Neural progenitor cell (in vitro differentiated cells): ENCODE results near the gene EPHA4. TPM values are rescaled to one million over a fixed set of nuclear protein-coding genes. Genes with fewer than 3 reads are reported as not detected.

Source experiments
- DNase-seq: peaks from one replicate; pipeline ENCODE4 v3.0.0-alpha.2; 2016; ENCODE audit warnings: low spot score
- H2AFZ ChIP-seq: fragments of 200-600 bp; sonication (generic); replicated peaks from 2 replicates; pipeline ENCODE4 v1.6.1; 2016; ENCODE audit warnings: antibody characterized with exemption
- H3F3A ChIP-seq: fragments of 200-600 bp; sonication (generic); 2 replicates; pipeline ENCODE4 v1.6.1; 2016; ENCODE audit warnings: antibody characterized with exemption, low read depth
- H3K27ac ChIP-seq: fragments of 200-600 bp; sonication (generic); 2 replicates; pipeline ENCODE4 v1.5.1; 2016; ENCODE audit warnings: mild to moderate bottlenecking
- H3K27me3 ChIP-seq: fragments of 200-600 bp; sonication (generic); 2 replicates; pipeline ENCODE4 v1.6.1; 2016; ENCODE audit warnings: mild to moderate bottlenecking, moderate library complexity
- H3K36me3 ChIP-seq: fragments of 200-600 bp; sonication (generic); 2 replicates; pipeline ENCODE4 v1.5.1; 2016
- H3K4me1 ChIP-seq: fragments of 200-600 bp; sonication (generic); 2 replicates; pipeline ENCODE4 v1.6.1; 2016; ENCODE audit warnings: mixed run types
- H3K4me2 ChIP-seq: fragments of 200-600 bp; sonication (generic); 2 replicates; pipeline ENCODE4 v1.6.1; 2016
- H3K4me3 ChIP-seq: fragments of 200-600 bp; sonication (generic); 2 replicates; pipeline ENCODE4 v1.5.1; 2016
- H3K79me2 ChIP-seq: fragments of 200-600 bp; sonication (generic); 2 replicates; pipeline ENCODE4 v1.6.1; 2016; ENCODE audit warnings: low read depth
- H3K9ac ChIP-seq: fragments of 200-600 bp; sonication (generic); 2 replicates; pipeline ENCODE4 v1.6.1; 2016
- H3K9me3 ChIP-seq: fragments of 200-600 bp; sonication (generic); 2 replicates; pipeline ENCODE4 v1.5.1; 2016; ENCODE audit warnings: low read depth
- H4K20me1 ChIP-seq: fragments of 200-600 bp; sonication (generic); 2 replicates; pipeline ENCODE4 v1.6.1; 2016; ENCODE audit warnings: low read depth
- H3K27ac Mint-ChIP-seq: 3 replicates; pipeline ENCODE4 v1.8.0; 2021; ENCODE audit warnings: mixed read lengths
- H3K27me3 Mint-ChIP-seq: 2 replicates; pipeline ENCODE4 v1.8.0; 2022; ENCODE audit warnings: low read depth, mild to moderate bottlenecking, inconsistent platforms, moderate library complexity, mixed read lengths; ENCODE audit not compliant: insufficient read depth
- H3K36me3 Mint-ChIP-seq: 3 replicates; pipeline ENCODE4 v1.8.0; 2021; ENCODE audit warnings: mixed read lengths
- H3K4me1 Mint-ChIP-seq: 3 replicates; pipeline ENCODE4 v1.8.0; 2021; ENCODE audit warnings: mixed read lengths
- H3K4me3 Mint-ChIP-seq: 3 replicates; pipeline ENCODE4 v1.8.0; 2021; ENCODE audit warnings: mild to moderate bottlenecking, moderate library complexity, mixed read lengths
- H3K9me3 Mint-ChIP-seq: 3 replicates; pipeline ENCODE4 v1.8.0; 2020; ENCODE audit warnings: mixed read lengths
- CTCF ChIP-seq: fragments of 200-600 bp; sonication (generic); IDR thresholded peaks from 2 replicates; pipeline ENCODE4 v1.5.1; 2017; ENCODE audit warnings: antibody characterized with exemption, mild to moderate bottlenecking
- EZH2 ChIP-seq: fragments of 200-600 bp; sonication (generic); IDR thresholded peaks from 2 replicates; pipeline ENCODE4 v1.6.1; 2017; ENCODE audit warnings: antibody characterized with exemption, mild to moderate bottlenecking, moderate library complexity
- EZH2phosphoT487 ChIP-seq: fragments of 200-600 bp; sonication (generic); IDR thresholded peaks from 2 replicates; pipeline ENCODE4 v1.6.1; 2017; ENCODE audit warnings: antibody characterized with exemption
- total RNA-seq: library from RNA; depleted of rRNA; stranded (reverse); fragments of >200 nt; gene quantifications from 2 replicates; pipeline ENCODE4 v1.2.3, GENCODE V29; 2015; ENCODE audit warnings: low replicate concordance

EPHA4 gene
- total RNA-seq, 1 donor from 2014 or later = 323 TPM

GRCh38 chr2:221555494-221555846 is 16.6 kb downstream of the EPHA4 start:
- Mint-ChIP-seq H3K36me3 (peaks cover 13% of the 10 kb centered on the region), H3K9me3 (no peaks in the 10 kb centered on the region), H3K4me1 (peaks cover 78% of the 10 kb centered on the region), H3K4me3 (peak overlapping the region; percentile 70), H3K27me3 (peaks cover 2% of the 10 kb centered on the region), H3K27ac (no peak overlapping the region)
- H4K20me1 ChIP-seq = peaks cover 100% of the 10 kb centered on the region
- H2AFZ ChIP-seq = no peak overlapping the region
- peak overlapping the region; percentile 65 for H3K27ac ChIP-seq
- H3K4me2 ChIP-seq = peak overlapping the region; percentile 65
- peak overlapping the region; percentile 17 for H3K4me3 ChIP-seq
- TF ChIP-seq EZH2phosphoT487 = no peak
- no peak for TF ChIP-seq CTCF
- TF ChIP-seq EZH2 = no peak
- peaks cover 92% of the 10 kb centered on the region for H3K4me1 ChIP-seq
- no peak for DNase-seq
- H3K36me3 ChIP-seq = peaks cover 16% of the 10 kb centered on the region
- peaks cover 60% of the 10 kb centered on the region for H3F3A ChIP-seq
- peaks cover 100% of the 10 kb centered on the region for H3K79me2 ChIP-seq
- no peaks in the 10 kb centered on the region for H3K9me3 ChIP-seq
- no peak overlapping the region for H3K9ac ChIP-seq
- no peaks in the 10 kb centered on the region for H3K27me3 ChIP-seq

GRCh38 chr2:221554769-221555493 is 17.2 kb downstream of the EPHA4 start:
- peaks cover 13% of the 10 kb centered on the region for H3K36me3 Mint-ChIP-seq
- H4K20me1 ChIP-seq = peaks cover 100% of the 10 kb centered on the region
- H3F3A ChIP-seq = peaks cover 55% of the 10 kb centered on the region
- peaks cover 86% of the 10 kb centered on the region for H3K4me1 ChIP-seq
- no peak for TF ChIP-seq EZH2
- TF ChIP-seq EZH2phosphoT487 = no peak
- no peak for TF ChIP-seq CTCF
- H2AFZ ChIP-seq = no peak overlapping the region
- H3K27me3 ChIP-seq = no peaks in the 10 kb centered on the region
- H3K27me3 Mint-ChIP-seq = peaks cover 2% of the 10 kb centered on the region
- peaks cover 73% of the 10 kb centered on the region for H3K4me1 Mint-ChIP-seq
- peaks cover 18% of the 10 kb centered on the region for H3K36me3 ChIP-seq
- H3K4me3 ChIP-seq = peak overlapping the region; percentile 23
- DNase-seq = peak; percentile 42
- H3K27ac Mint-ChIP-seq = no peak overlapping the region
- H3K9me3 ChIP-seq = no peaks in the 10 kb centered on the region
- peak overlapping the region; percentile 65 for H3K4me2 ChIP-seq
- peak overlapping the region; percentile 70 for H3K4me3 Mint-ChIP-seq
- H3K9ac ChIP-seq = no peak overlapping the region
- H3K79me2 ChIP-seq = peaks cover 100% of the 10 kb centered on the region
- peak overlapping the region; percentile 68 for H3K27ac ChIP-seq
- H3K9me3 Mint-ChIP-seq = no peaks in the 10 kb centered on the region

- Histone ChIP-seq H3K79me2 (peaks cover 100% of the 10 kb centered on the region), H3K36me3 (peaks cover 20% of the 10 kb centered on the region), H3K9ac (no peak overlapping the region), H3K27ac (peak overlapping the region; percentile 42), H3K27me3 (no peaks in the 10 kb centered on the region), H3K4me3 (peak overlapping the region; percentile 23), H3K4me2 (peak overlapping the region; percentile 65), H4K20me1 (peaks cover 100% of the 10 kb centered on the region), H3K4me1 (peaks cover 72% of the 10 kb centered on the region), H3K9me3 (no peaks in the 10 kb centered on the region), H3F3A (peaks cover 55% of the 10 kb centered on the region), H2AFZ (no peak overlapping the region)
- peak; percentile 68 for DNase-seq
- Mint-ChIP-seq H3K4me1 (peaks cover 58% of the 10 kb centered on the region), H3K27me3 (peaks cover 2% of the 10 kb centered on the region), H3K4me3 (peak overlapping the region; percentile 42), H3K27ac (peak overlapping the region; percentile 73), H3K9me3 (peaks cover 6% of the 10 kb centered on the region), H3K36me3 (peaks cover 18% of the 10 kb centered on the region)
- TF ChIP-seq EZH2 (no peak), CTCF (no peak), EZH2phosphoT487 (no peak)
Observed at GRCh38 chr2:221553333-221553732, 18.8 kb downstream of the EPHA4 start.
